ENCODE measurements around the gene ZDHHC20. TPM values are rescaled to one million over a fixed set of nuclear protein-coding genes. Genes with fewer than 3 reads are reported as not detected.
"Not testable (repeated sequence)": the region's sequence is repeated elsewhere in the genome, so short reads cannot be mapped to it uniquely, and the experiment has no call there.

ZDHHC20 gene
- total RNA-seq, 2 experiments from 2014 or later: 48.0 to 50.7 TPM

- peaks cover 4% of the 10 kb centered on the region for H3K9me3 Mint-ChIP-seq
Measured at GRCh38 chr13:21389124-21389523, 70.0 kb downstream of the ZDHHC20 start.

GRCh38 chr13:21385710-21386109 lies 73.4 kb downstream of the ZDHHC20 start:
- CTCF ChIA-PET: interaction anchor here (1.6 kb wide), 1 partner anchor 91 kb away, joined by 5 read pairs; no protein-coding TSS in a partner anchor

More at GRCh38 chr13:21389124-21389523, 70.0 kb downstream of the ZDHHC20 start:
- no peak overlapping the region for H3K27ac Mint-ChIP-seq
- intact Hi-C loops (cut with micrococcal nuclease): no loop called here
- CTCF ChIA-PET: interaction anchor here (0.7 to 2.4 kb wide), 5 partner anchors 10 to 92 kb away, joined by 3 to 8 read pairs (median 3); no protein-coding TSS in a partner anchor
- H3K36me3 Mint-ChIP-seq (ENCODE audit: low read depth): peaks cover 34% of the 10 kb centered on the region
- H3K4me1 Mint-ChIP-seq (ENCODE audit: low read depth): no peaks in the 10 kb centered on the region
- no peak for DNase-seq
- no peaks in the 10 kb centered on the region for H3K27me3 Mint-ChIP-seq (ENCODE audit: low read depth)
- H3K4me3 Mint-ChIP-seq: no peak overlapping the region

GRCh38 chr13:21383090-21383489 lies 76.0 kb downstream of the ZDHHC20 start:
- CTCF ChIA-PET: interaction anchor here (1.3 kb wide), 1 partner anchor 94 kb away, joined by 4 read pairs; no protein-coding TSS in a partner anchor
- Mint-ChIP-seq H3K9me3 (peaks cover 4% of the 10 kb centered on the region), H3K27ac (peak overlapping the region; percentile 32), H3K4me3 (no peak overlapping the region), H3K36me3 (ENCODE audit: low read depth) (peaks cover 30% of the 10 kb centered on the region), H3K4me1 (ENCODE audit: low read depth) (peaks cover 2% of the 10 kb centered on the region), H3K27me3 (ENCODE audit: low read depth) (no peaks in the 10 kb centered on the region)
- no peak for DNase-seq
- intact Hi-C loops (cut with micrococcal nuclease): no loop called here

More at GRCh38 chr13:21385710-21386109, 73.4 kb downstream of the ZDHHC20 start:
- Mint-ChIP-seq H3K9me3 (peaks cover 4% of the 10 kb centered on the region), H3K27me3 (ENCODE audit: low read depth) (no peaks in the 10 kb centered on the region), H3K36me3 (ENCODE audit: low read depth) (peaks cover 38% of the 10 kb centered on the region), H3K4me1 (ENCODE audit: low read depth) (peaks cover 2% of the 10 kb centered on the region), H3K27ac (no peak overlapping the region), H3K4me3 (no peak overlapping the region)
- intact Hi-C loops (cut with micrococcal nuclease): no loop called here
- DNase-seq: no peak

GRCh38 chr13:21376998-21377985 lies 81.8 kb downstream of the ZDHHC20 start:
- H3K4me1 Mint-ChIP-seq (ENCODE audit: low read depth); H3K27me3 Mint-ChIP-seq (ENCODE audit: low read depth); CTCF ChIA-PET; H3K9me3 Mint-ChIP-seq; H3K4me3 Mint-ChIP-seq; H3K27ac Mint-ChIP-seq; DNase-seq; intact Hi-C loops (cut with micrococcal nuclease): not testable (repeated sequence)
- peaks cover 11% of the 10 kb centered on the region for H3K36me3 Mint-ChIP-seq (ENCODE audit: low read depth)

GRCh38 chr13:21372530-21372929 lies 86.6 kb downstream of the ZDHHC20 start:
- Mint-ChIP-seq H3K4me3 (no peak overlapping the region), H3K27ac (no peak overlapping the region), H3K9me3 (no peaks in the 10 kb centered on the region)

GRCh38 chr13:21371011-21371410 lies 88.1 kb downstream of the ZDHHC20 start:
- no peaks in the 10 kb centered on the region for H3K9me3 Mint-ChIP-seq
- intact Hi-C loops (cut with micrococcal nuclease): no loop called here
- no peak overlapping the region for H3K4me3 Mint-ChIP-seq
- no peak for DNase-seq
- no peak overlapping the region for H3K27ac Mint-ChIP-seq
- H3K4me1 Mint-ChIP-seq (ENCODE audit: low read depth): no peaks in the 10 kb centered on the region
- H3K36me3 Mint-ChIP-seq (ENCODE audit: low read depth): peaks cover 7% of the 10 kb centered on the region
- CTCF ChIA-PET: no interaction called here
- H3K27me3 Mint-ChIP-seq (ENCODE audit: low read depth): no peaks in the 10 kb centered on the region

More at GRCh38 chr13:21372530-21372929, 86.6 kb downstream of the ZDHHC20 start:
- Mint-ChIP-seq H3K36me3 (ENCODE audit: low read depth) (peaks cover 7% of the 10 kb centered on the region), H3K27me3 (ENCODE audit: low read depth) (no peaks in the 10 kb centered on the region), H3K4me1 (ENCODE audit: low read depth) (no peaks in the 10 kb centered on the region)
- DNase-seq: no peak
- CTCF ChIA-PET: interaction anchor here (1.1 kb wide), 1 partner anchor 105 kb away, joined by 3 read pairs; no protein-coding TSS in a partner anchor
- intact Hi-C loops (cut with micrococcal nuclease): no loop called here

GRCh38 chr13:21365574-21365973 lies 93.5 kb downstream of the ZDHHC20 start:
- no peak overlapping the region for H3K27ac Mint-ChIP-seq

GRCh38 chr13:21364916-21365315 lies 94.2 kb downstream of the ZDHHC20 start:
- intact Hi-C loops (cut with micrococcal nuclease): no loop called here
- H3K4me1 Mint-ChIP-seq (ENCODE audit: low read depth): peaks cover 9% of the 10 kb centered on the region
- no peaks in the 10 kb centered on the region for H3K27me3 Mint-ChIP-seq (ENCODE audit: low read depth)
- no peaks in the 10 kb centered on the region for H3K9me3 Mint-ChIP-seq
- DNase-seq: no peak
- CTCF ChIA-PET: no interaction called here
- H3K4me3 Mint-ChIP-seq: no peak overlapping the region
- no peaks in the 10 kb centered on the region for H3K36me3 Mint-ChIP-seq (ENCODE audit: low read depth)
- no peak overlapping the region for H3K27ac Mint-ChIP-seq

More at GRCh38 chr13:21365574-21365973, 93.5 kb downstream of the ZDHHC20 start:
- intact Hi-C loops (cut with micrococcal nuclease): no loop called here
- Mint-ChIP-seq H3K4me1 (ENCODE audit: low read depth) (peaks cover 9% of the 10 kb centered on the region), H3K9me3 (no peaks in the 10 kb centered on the region), H3K4me3 (no peak overlapping the region), H3K36me3 (ENCODE audit: low read depth) (no peaks in the 10 kb centered on the region), H3K27me3 (ENCODE audit: low read depth) (no peaks in the 10 kb centered on the region)
- CTCF ChIA-PET: no interaction called here
- DNase-seq: peak; percentile 36

- H3K4me3 Mint-ChIP-seq: no peak overlapping the region
Measured at GRCh38 chr13:21364357-21364756, 94.7 kb downstream of the ZDHHC20 start.

GRCh38 chr13:21362741-21363140 lies 96.4 kb downstream of the ZDHHC20 start:
- no peak overlapping the region for H3K4me3 Mint-ChIP-seq
- no peaks in the 10 kb centered on the region for H3K9me3 Mint-ChIP-seq
- intact Hi-C loops (cut with micrococcal nuclease): no loop called here
- no peaks in the 10 kb centered on the region for H3K36me3 Mint-ChIP-seq (ENCODE audit: low read depth)
- H3K27me3 Mint-ChIP-seq (ENCODE audit: low read depth): no peaks in the 10 kb centered on the region
- no peak for DNase-seq
- no peak overlapping the region for H3K27ac Mint-ChIP-seq
- peaks cover 9% of the 10 kb centered on the region for H3K4me1 Mint-ChIP-seq (ENCODE audit: low read depth)
- CTCF ChIA-PET: no interaction called here

More at GRCh38 chr13:21364357-21364756, 94.7 kb downstream of the ZDHHC20 start:
- intact Hi-C loops (cut with micrococcal nuclease): no loop called here
- H3K27me3 Mint-ChIP-seq (ENCODE audit: low read depth): no peaks in the 10 kb centered on the region
- H3K27ac Mint-ChIP-seq: no peak overlapping the region
- no peaks in the 10 kb centered on the region for H3K9me3 Mint-ChIP-seq
- no peaks in the 10 kb centered on the region for H3K36me3 Mint-ChIP-seq (ENCODE audit: low read depth)
- CTCF ChIA-PET: no interaction called here
- no peak for DNase-seq
- H3K4me1 Mint-ChIP-seq (ENCODE audit: low read depth): peaks cover 9% of the 10 kb centered on the region

- Mint-ChIP-seq H3K9me3 (no peaks in the 10 kb centered on the region), H3K36me3 (ENCODE audit: low read depth) (no peaks in the 10 kb centered on the region), H3K27me3 (ENCODE audit: low read depth) (no peaks in the 10 kb centered on the region), H3K27ac (no peak overlapping the region), H3K4me1 (ENCODE audit: low read depth) (peaks cover 9% of the 10 kb centered on the region), H3K4me3 (no peak overlapping the region)
- CTCF ChIA-PET: no interaction called here
- intact Hi-C loops (cut with micrococcal nuclease): no loop called here
- no peak for DNase-seq
Measured at GRCh38 chr13:21361706-21362105, 97.4 kb downstream of the ZDHHC20 start.

GRCh38 chr13:21361123-21361522 lies 98.0 kb downstream of the ZDHHC20 start:
- no peaks in the 10 kb centered on the region for H3K27me3 Mint-ChIP-seq (ENCODE audit: low read depth)
- no peaks in the 10 kb centered on the region for H3K36me3 Mint-ChIP-seq (ENCODE audit: low read depth)
- no peaks in the 10 kb centered on the region for H3K9me3 Mint-ChIP-seq
- H3K27ac Mint-ChIP-seq: no peak overlapping the region
- peaks cover 9% of the 10 kb centered on the region for H3K4me1 Mint-ChIP-seq (ENCODE audit: low read depth)
- intact Hi-C loops (cut with micrococcal nuclease): no loop called here
- CTCF ChIA-PET: no interaction called here
- H3K4me3 Mint-ChIP-seq: no peak overlapping the region
- no peak for DNase-seq
